Activated T-cell treated with anti-CD3 and anti-CD28 coated beads, Interleukin-2, amount 50 U/mL, for 24 hours (primary cell): ENCODE data around the gene NTM.

ENCODE experiments used
- DNase-seq: peaks from one replicate; pipeline ENCODE4 v3.0.0-alpha.2; 2020
- H3K27ac Mint-ChIP-seq: 2 replicates; pipeline ENCODE4 v1.8.0; 2020; ENCODE audit warnings: mild to moderate bottlenecking, mixed read lengths
- H3K27me3 Mint-ChIP-seq: 2 replicates; pipeline ENCODE4 v1.8.0; 2020; ENCODE audit warnings: mixed read lengths
- H3K36me3 Mint-ChIP-seq: 2 replicates; pipeline ENCODE4 v1.8.0; 2020; ENCODE audit warnings: low read depth, mixed read lengths
- H3K4me1 Mint-ChIP-seq: 2 replicates; pipeline ENCODE4 v1.8.0; 2020; ENCODE audit warnings: low read depth, mixed read lengths
- H3K4me3 Mint-ChIP-seq: 2 replicates; pipeline ENCODE4 v1.8.0; 2020; ENCODE audit warnings: mild to moderate bottlenecking, moderate library complexity, mixed read lengths
- H3K9me3 Mint-ChIP-seq: 2 replicates; pipeline ENCODE4 v1.8.0; 2020; ENCODE audit warnings: mixed read lengths

The NTM gene

GRCh38 chr11:131895865-131896264, 525.5 kb downstream of the NTM start:
- H3K4me3 Mint-ChIP-seq, result no peak overlapping the region
- H3K9me3 Mint-ChIP-seq, result no peaks in the 10 kb centered on the region
- no peak overlapping the region for H3K27ac Mint-ChIP-seq
- no peaks in the 10 kb centered on the region for H3K36me3 Mint-ChIP-seq
- no peaks in the 10 kb centered on the region for H3K27me3 Mint-ChIP-seq
- no peaks in the 10 kb centered on the region for H3K4me1 Mint-ChIP-seq
- DNase-seq, result no peak

DNA sequence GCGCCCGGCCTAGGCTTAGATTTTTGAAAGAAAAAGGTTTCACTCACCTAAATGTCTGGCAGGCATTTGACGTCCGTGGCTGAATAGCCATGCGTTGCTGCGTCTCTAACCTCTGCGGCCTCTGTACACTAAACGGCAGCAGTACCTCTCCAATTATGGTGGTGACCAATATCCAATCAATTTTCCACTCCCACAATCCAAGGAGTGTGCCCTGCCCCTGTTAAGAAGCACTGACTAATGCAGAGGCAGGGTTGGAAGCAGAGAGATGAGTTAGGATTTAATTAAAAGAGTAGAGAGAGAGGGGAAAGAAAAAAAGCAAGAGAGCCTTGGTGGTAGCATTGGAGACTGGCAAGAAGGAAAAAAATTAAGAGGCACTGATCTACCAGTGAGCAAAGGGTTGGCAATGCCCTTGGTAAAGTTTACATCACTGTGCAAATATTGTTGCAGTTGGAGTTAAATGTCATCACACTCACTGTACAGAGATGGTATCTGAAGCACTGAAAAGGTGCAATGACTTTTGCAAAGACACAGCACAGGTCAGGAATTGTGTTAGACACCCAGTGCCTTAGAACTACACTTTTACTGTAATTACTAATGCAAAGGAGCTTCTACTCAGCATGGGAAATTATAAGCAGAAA, 526.7 kb downstream of the NTM start:
- DNase-seq, result no peak

DNA sequence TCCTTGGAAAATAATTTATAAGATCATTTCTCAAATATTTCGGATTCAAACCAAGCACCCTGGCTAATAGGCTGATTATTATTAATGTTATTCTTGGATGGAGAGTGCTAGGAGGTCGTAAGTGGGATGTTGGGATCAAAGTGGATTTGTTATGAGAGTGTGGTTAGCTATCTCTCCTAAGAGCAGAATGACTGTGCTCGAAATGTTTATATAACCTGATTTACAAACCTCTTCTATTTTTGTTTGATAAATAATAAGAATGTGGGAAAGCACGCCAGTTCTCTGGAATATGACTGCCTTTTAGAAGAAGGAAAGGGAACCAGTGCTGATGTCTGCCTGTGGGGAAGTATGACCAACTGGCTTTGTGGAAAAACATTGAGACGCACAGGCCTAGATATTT, 527.5 kb downstream of the NTM start:
- Mint-ChIP-seq H3K4me1 (no peaks in the 10 kb centered on the region), H3K9me3 (no peaks in the 10 kb centered on the region), H3K36me3 (no peaks in the 10 kb centered on the region), H3K27me3 (peaks cover 2% of the 10 kb centered on the region), H3K4me3 (no peak overlapping the region), H3K27ac (no peak overlapping the region)
- DNase-seq, result no peak

More for the DNA sequence above, 526.7 kb downstream of the NTM start:
- H3K27me3 Mint-ChIP-seq, result no peaks in the 10 kb centered on the region
- no peak overlapping the region for H3K27ac Mint-ChIP-seq
- no peak overlapping the region for H3K4me3 Mint-ChIP-seq
- H3K36me3 Mint-ChIP-seq, result no peaks in the 10 kb centered on the region
- H3K4me1 Mint-ChIP-seq, result no peaks in the 10 kb centered on the region
- no peaks in the 10 kb centered on the region for H3K9me3 Mint-ChIP-seq

- H3K4me1 Mint-ChIP-seq, result no peaks in the 10 kb centered on the region
- no peak overlapping the region for H3K27ac Mint-ChIP-seq
- no peaks in the 10 kb centered on the region for H3K9me3 Mint-ChIP-seq
- peaks cover 2% of the 10 kb centered on the region for H3K27me3 Mint-ChIP-seq
- H3K36me3 Mint-ChIP-seq, result no peaks in the 10 kb centered on the region
- no peak overlapping the region for H3K4me3 Mint-ChIP-seq
- no peak for DNase-seq
Observed at GRCh38 chr11:131898949-131899348, 528.5 kb downstream of the NTM start.

DNA sequence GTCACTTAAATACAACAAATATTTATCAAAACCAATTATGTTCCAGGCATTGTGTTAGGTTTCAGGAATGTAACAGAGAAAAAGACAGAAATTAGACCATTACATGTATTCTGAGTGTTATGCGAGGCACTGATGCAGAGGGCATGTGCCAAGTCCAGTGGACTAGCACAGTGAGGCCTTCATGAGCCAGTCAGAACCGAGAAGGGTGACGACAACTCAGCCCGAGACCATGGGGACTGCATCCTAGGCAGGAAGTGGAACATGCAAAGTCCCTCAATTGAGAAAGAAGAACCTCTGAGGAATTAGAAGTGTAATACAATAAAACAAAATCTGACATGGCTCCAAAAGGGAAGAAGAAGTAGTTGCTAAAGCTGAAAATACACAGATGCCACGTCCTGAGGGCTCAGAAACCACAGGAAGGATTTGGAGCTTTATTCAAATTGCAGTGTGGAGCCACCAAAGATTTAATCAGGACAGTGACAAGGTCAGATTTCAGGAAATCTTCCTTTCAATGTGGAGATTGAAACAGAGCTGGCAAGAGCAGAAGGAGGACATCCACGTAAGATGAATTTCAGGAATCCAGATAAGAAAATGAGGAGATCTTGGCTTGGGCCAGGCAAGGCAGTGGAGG, 529.6 kb downstream of the NTM start:
- Mint-ChIP-seq H3K27me3 (peaks cover 2% of the 10 kb centered on the region), H3K27ac (no peak overlapping the region), H3K9me3 (no peaks in the 10 kb centered on the region), H3K4me1 (no peaks in the 10 kb centered on the region), H3K4me3 (no peak overlapping the region), H3K36me3 (no peaks in the 10 kb centered on the region)
- DNase-seq, result no peak

GRCh38 chr11:131902421-131902820, 532.0 kb downstream of the NTM start:
- H3K27ac Mint-ChIP-seq, result no peak overlapping the region
- H3K4me1 Mint-ChIP-seq, result no peaks in the 10 kb centered on the region
- H3K9me3 Mint-ChIP-seq, result no peaks in the 10 kb centered on the region
- no peak for DNase-seq
- H3K36me3 Mint-ChIP-seq, result no peaks in the 10 kb centered on the region
- peaks cover 2% of the 10 kb centered on the region for H3K27me3 Mint-ChIP-seq
- H3K4me3 Mint-ChIP-seq, result no peak overlapping the region

- no peaks in the 10 kb centered on the region for H3K36me3 Mint-ChIP-seq
- H3K27ac Mint-ChIP-seq, result no peak overlapping the region
- DNase-seq, result no peak
- no peaks in the 10 kb centered on the region for H3K4me1 Mint-ChIP-seq
- no peaks in the 10 kb centered on the region for H3K9me3 Mint-ChIP-seq
- no peak overlapping the region for H3K4me3 Mint-ChIP-seq
- H3K27me3 Mint-ChIP-seq, result peaks cover 5% of the 10 kb centered on the region
Observed at GRCh38 chr11:131903074-131903473, 532.7 kb downstream of the NTM start.

- DNase-seq, result no peak
- Mint-ChIP-seq H3K27me3 (peaks cover 22% of the 10 kb centered on the region), H3K9me3 (no peaks in the 10 kb centered on the region), H3K27ac (no peak overlapping the region), H3K36me3 (no peaks in the 10 kb centered on the region), H3K4me1 (no peaks in the 10 kb centered on the region), H3K4me3 (no peak overlapping the region)
Observed at GRCh38 chr11:131904756-131905155, 534.3 kb downstream of the NTM start.

DNA sequence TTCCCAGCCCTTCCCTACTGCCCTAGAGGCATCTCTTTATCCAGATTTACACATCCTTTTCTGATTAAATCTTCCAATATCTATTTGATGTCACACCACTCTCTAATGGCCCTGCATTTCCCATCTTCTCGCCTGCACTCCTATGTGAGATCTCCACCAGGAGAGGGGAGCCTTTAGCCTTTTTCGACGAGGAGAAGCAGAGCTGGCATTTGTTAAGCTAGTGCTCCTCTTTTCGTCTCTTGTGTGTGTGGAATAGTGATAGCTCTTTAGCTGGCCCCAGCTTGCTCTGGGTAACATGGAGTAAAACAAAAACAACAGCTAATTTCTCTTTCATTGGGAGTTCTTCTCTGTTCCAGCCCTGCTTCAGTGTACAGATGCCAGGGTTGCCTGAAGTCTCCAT, 536.5 kb downstream of the NTM start:
- H3K27me3 Mint-ChIP-seq, result peaks cover 39% of the 10 kb centered on the region
- H3K4me1 Mint-ChIP-seq, result no peaks in the 10 kb centered on the region
- no peaks in the 10 kb centered on the region for H3K36me3 Mint-ChIP-seq
- DNase-seq, result no peak
- no peak overlapping the region for H3K27ac Mint-ChIP-seq
- H3K9me3 Mint-ChIP-seq, result no peaks in the 10 kb centered on the region
- H3K4me3 Mint-ChIP-seq, result no peak overlapping the region

DNA sequence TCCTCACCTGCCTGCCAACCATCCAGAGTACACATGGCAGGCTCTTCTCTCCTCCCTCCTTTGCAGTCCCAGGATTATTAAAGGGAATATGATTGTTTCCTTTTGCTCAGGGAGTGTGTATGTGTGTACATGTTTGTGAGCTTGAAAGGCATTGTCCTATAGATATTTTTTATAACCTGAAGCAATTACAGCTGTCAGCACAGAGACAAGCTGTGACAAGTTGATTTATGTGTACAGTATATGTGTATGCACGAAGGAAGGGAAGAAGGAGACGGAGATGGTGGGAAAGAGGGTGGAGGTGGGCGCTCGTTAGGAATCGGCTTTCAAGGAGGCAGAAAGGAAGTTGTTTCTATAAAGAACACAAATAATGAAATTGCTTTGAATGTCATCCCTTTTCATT, 537.0 kb downstream of the NTM start:
- no peaks in the 10 kb centered on the region for H3K36me3 Mint-ChIP-seq
- no peaks in the 10 kb centered on the region for H3K9me3 Mint-ChIP-seq
- H3K27me3 Mint-ChIP-seq, result peaks cover 43% of the 10 kb centered on the region
- H3K4me1 Mint-ChIP-seq, result no peaks in the 10 kb centered on the region
- DNase-seq, result no peak
- no peak overlapping the region for H3K27ac Mint-ChIP-seq
- H3K4me3 Mint-ChIP-seq, result no peak overlapping the region

DNA sequence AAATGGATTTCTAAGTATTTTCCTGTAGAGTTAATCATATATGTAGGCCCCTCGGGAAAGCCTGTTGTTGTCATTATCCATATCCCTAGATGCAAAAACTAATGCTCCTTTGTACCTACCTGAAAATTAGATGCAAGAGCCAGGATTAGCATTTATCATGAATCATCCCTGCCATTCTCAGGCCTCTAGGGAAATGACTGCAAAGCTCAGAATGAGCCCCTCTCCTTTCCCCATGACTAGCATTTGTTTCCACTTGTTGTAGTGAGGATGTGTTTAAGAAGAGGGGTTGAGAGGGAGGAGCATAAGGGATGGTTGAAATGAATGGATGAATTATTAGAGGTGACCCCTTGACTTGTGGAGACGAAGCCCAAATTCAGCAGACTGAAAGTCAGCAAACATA, 537.9 kb downstream of the NTM start:
- DNase-seq, result no peak
- Mint-ChIP-seq H3K4me3 (no peak overlapping the region), H3K27me3 (peaks cover 47% of the 10 kb centered on the region), H3K36me3 (no peaks in the 10 kb centered on the region), H3K9me3 (no peaks in the 10 kb centered on the region), H3K4me1 (no peaks in the 10 kb centered on the region), H3K27ac (no peak overlapping the region)

DNA sequence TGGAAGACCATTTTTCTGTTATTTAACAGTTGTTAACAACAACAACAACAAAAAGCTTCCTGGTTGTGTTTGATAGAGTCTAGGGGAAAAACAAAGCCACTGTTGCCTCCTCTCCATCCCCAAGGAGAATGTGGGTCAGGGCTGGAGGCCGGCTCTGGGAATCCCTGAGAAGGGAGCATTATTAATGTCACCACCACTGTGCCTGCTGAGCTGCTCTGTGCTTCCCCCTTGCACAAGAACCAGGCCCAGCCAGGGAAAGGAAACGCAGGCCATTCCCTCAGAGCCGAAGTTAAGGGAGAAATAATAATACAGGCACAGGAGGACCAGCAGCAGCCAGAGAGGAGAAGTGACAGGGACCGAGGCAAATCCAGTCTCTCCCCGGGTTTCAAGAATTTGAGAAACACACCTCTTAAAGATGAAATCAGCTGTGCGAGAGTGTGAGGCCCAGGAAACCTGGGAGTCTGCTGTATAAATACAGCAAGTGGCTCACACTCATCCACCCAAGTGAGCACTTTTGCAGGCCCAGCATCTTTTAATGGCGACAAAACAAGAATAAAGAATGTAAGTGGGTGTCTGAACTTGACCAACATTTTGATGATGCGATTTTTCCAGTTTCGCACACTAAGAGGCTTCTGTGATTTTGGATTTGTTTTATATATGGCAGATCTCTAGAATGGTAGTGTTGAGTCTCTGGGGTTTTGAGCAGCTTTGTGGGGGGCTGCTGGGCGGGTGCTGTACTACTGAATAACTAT, 539.2 kb downstream of the NTM start:
- Mint-ChIP-seq H3K4me3 (no peak overlapping the region), H3K9me3 (no peaks in the 10 kb centered on the region), H3K27me3 (peaks cover 51% of the 10 kb centered on the region), H3K27ac (no peak overlapping the region), H3K4me1 (no peaks in the 10 kb centered on the region), H3K36me3 (no peaks in the 10 kb centered on the region)
- DNase-seq, result no peak

DNA sequence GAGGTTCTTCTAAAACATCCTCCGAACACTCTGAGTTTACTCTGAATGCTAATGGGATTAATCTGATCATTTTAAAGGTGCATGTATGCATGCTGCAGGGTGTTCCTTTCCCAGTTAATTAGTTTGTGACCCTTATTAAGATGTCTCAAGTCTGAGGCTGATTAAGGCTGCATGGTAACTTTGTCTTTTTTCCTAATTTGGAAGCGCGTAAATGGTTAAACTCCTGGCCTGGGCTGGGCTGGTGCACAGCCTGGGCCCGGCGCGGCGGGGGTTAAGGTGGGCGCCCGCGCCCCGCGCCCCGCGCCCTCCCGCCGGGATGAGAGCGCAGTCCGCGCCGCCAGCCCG, 539.7 kb downstream of the NTM start:
- no peaks in the 10 kb centered on the region for H3K4me1 Mint-ChIP-seq
- H3K9me3 Mint-ChIP-seq, result no peaks in the 10 kb centered on the region
- peaks cover 51% of the 10 kb centered on the region for H3K27me3 Mint-ChIP-seq
- no peak overlapping the region for H3K27ac Mint-ChIP-seq
- no peak for DNase-seq
- H3K4me3 Mint-ChIP-seq, result no peak overlapping the region
- no peaks in the 10 kb centered on the region for H3K36me3 Mint-ChIP-seq

- H3K27me3 Mint-ChIP-seq, result peaks cover 51% of the 10 kb centered on the region
- no peaks in the 10 kb centered on the region for H3K36me3 Mint-ChIP-seq
Observed at GRCh38 chr11:131910523-131911387, 540.3 kb downstream of the NTM start.

More at GRCh38 chr11:131910523-131911387, 540.3 kb downstream of the NTM start:
- DNase-seq, result no peak
- Mint-ChIP-seq H3K4me1 (no peaks in the 10 kb centered on the region), H3K27ac (no peak overlapping the region), H3K9me3 (no peaks in the 10 kb centered on the region), H3K4me3 (no peak overlapping the region)
